Activated naive CD8-positive, alpha-beta T cell treated with anti-CD3 and anti-CD28 coated beads, Interleukin-2, amount 50 U/mL, for 24 hours (primary cell): ENCODE measurements around the gene KCNIP3.
A peak's percentile ranks its signal among the peaks of the same experiment; 100 is the strongest.
"Not testable (repeated sequence)": the region's sequence is repeated elsewhere in the genome, so short reads cannot be mapped to it uniquely, and the experiment has no call there.

Experiments
- ATAC-seq: fragments of 150-1000 bp; cut with Tn5 transposase; one replicate; pipeline ENCODE4 v1.10.0; 2021
- DNase-seq: peaks from one replicate; pipeline ENCODE4 v3.0.0; 2021
- H3K27ac Mint-ChIP-seq: one replicate; pipeline ENCODE4 v1.8.0; 2021; ENCODE audit warnings: mild to moderate bottlenecking, mixed read lengths
- H3K27me3 Mint-ChIP-seq: one replicate; pipeline ENCODE4 v1.8.0; 2021; ENCODE audit warnings: mixed read lengths
- H3K36me3 Mint-ChIP-seq: one replicate; pipeline ENCODE4 v1.8.0; 2021; ENCODE audit warnings: low read depth, mixed read lengths
- H3K4me1 Mint-ChIP-seq: one replicate; pipeline ENCODE4 v1.8.0; 2021; ENCODE audit warnings: mixed read lengths
- H3K4me3 Mint-ChIP-seq: one replicate; pipeline ENCODE4 v1.8.0; 2021; ENCODE audit warnings: mild to moderate bottlenecking, moderate library complexity, mixed read lengths
- H3K9me3 Mint-ChIP-seq: one replicate; pipeline ENCODE4 v1.8.0; 2021; ENCODE audit warnings: mixed read lengths

Gene KCNIP3

DNA sequence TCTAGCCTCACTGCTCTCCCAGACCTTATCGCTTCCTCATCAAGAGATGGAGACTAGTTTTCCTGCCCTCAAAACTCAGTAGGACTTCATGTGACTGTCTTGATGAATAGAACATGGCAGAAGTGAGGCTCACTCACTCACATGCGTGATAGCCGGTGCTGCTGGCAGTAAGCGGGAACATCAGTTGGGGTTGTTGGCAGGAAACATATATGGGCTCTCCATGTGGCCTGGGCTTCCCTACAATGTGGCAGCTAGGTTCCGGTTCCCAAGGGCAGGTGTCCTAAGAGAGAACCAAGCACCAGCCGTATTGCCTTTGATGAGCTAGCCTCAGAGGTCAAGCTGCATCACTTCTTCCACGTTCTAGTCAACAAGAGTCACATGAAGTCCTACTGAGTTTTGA is 90.2 kb downstream of the KCNIP3 start:
- H3K36me3 Mint-ChIP-seq = no peaks in the 10 kb centered on the region
- no peak overlapping the region for H3K4me3 Mint-ChIP-seq
- no peak for DNase-seq
- no peak for ATAC-seq
- H3K9me3 Mint-ChIP-seq = no peaks in the 10 kb centered on the region
- H3K27ac Mint-ChIP-seq = no peak overlapping the region
- peaks cover 4% of the 10 kb centered on the region for H3K27me3 Mint-ChIP-seq
- no peaks in the 10 kb centered on the region for H3K4me1 Mint-ChIP-seq

DNA sequence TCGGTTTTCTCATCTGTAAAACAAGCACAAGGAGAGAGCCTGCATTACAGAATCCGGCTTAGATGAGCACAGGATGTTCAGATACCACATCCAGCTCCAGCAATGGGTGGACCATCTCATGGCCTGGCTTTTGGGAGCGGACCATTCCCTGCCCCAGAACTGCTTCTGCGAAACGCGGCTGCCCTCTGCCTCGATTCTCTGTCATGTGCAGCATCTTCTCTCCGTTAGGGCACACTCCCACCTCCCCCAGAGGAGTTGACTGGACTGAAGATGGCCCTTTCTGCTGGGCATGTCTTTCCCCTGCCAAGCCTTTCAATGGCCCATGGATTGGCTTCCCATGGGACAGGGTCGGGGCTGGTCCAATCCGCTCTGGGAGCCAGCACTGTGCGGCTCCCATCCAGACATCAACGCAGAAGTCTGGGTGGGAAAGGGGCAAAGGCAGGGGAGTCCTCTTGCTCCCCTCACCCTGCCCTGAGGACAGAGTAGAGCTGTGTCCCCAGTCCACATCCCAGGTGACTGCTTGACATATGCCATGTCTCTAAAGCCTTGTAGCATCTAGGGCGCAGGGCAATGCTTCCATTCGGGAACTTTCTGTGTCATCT is 91.0 kb downstream of the KCNIP3 start:
- H3K9me3 Mint-ChIP-seq = no peaks in the 10 kb centered on the region
- H3K4me3 Mint-ChIP-seq = no peak overlapping the region
- no peaks in the 10 kb centered on the region for H3K4me1 Mint-ChIP-seq
- H3K36me3 Mint-ChIP-seq = no peaks in the 10 kb centered on the region
- no peak overlapping the region for H3K27ac Mint-ChIP-seq
- ATAC-seq (no peak), DNase-seq (no peak)
- peaks cover 4% of the 10 kb centered on the region for H3K27me3 Mint-ChIP-seq

GRCh38 chr2:95388856-95389244 is 91.7 kb downstream of the KCNIP3 start:
- H3K4me1 Mint-ChIP-seq = no peaks in the 10 kb centered on the region
- no peaks in the 10 kb centered on the region for H3K9me3 Mint-ChIP-seq
- ATAC-seq = peak; percentile 10
- no peak overlapping the region for H3K27ac Mint-ChIP-seq
- no peaks in the 10 kb centered on the region for H3K36me3 Mint-ChIP-seq
- no peak overlapping the region for H3K4me3 Mint-ChIP-seq
- DNase-seq = no peak
- peaks cover 4% of the 10 kb centered on the region for H3K27me3 Mint-ChIP-seq

GRCh38 chr2:95389245-95390119 is 92.3 kb downstream of the KCNIP3 start:
- Mint-ChIP-seq H3K4me1 (no peaks in the 10 kb centered on the region), H3K27ac (no peak overlapping the region), H3K4me3 (no peak overlapping the region), H3K9me3 (no peaks in the 10 kb centered on the region), H3K36me3 (no peaks in the 10 kb centered on the region), H3K27me3 (peaks cover 7% of the 10 kb centered on the region)
- DNase-seq (peak; percentile 65), ATAC-seq (peak; percentile 72)

DNA sequence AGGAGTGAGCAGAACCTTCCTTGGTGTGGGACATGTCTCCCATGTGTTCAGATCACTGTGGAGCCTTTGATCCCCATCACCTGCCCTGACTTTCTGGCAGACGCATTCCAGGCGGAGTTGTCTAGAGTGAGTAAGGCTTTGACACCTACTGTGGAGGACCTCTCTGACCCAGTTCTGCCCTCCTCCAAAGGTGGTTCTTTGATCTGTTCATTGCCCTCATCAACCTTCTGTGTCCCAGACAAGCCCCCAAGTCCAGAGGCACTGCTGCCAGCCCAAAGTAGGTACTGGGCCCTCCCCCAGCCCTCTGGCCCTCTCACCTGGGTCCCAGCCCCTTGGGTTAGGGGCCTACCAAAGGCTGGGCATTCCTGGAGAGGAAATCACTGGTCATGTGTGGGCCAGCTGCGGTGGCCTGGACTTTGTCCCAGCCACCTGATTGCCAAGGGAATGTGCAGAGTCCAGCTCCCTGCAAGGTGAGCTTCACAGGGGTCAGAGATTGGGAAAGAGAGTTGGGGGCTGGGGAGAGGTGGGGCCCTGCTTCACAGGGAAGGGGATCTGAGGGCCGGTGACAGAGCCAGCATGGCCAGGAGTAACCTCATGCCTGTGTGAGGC is 93.2 kb downstream of the KCNIP3 start:
- Mint-ChIP-seq H3K4me1 (no peaks in the 10 kb centered on the region), H3K4me3 (no peak overlapping the region), H3K27me3 (peaks cover 7% of the 10 kb centered on the region), H3K9me3 (no peaks in the 10 kb centered on the region), H3K36me3 (no peaks in the 10 kb centered on the region), H3K27ac (no peak overlapping the region)
- no peak for DNase-seq
- ATAC-seq = no peak

GRCh38 chr2:95390881-95391321 is 93.8 kb downstream of the KCNIP3 start:
- Mint-ChIP-seq H3K4me3 (no peak overlapping the region), H3K36me3 (no peaks in the 10 kb centered on the region), H3K27me3 (peaks cover 7% of the 10 kb centered on the region), H3K4me1 (no peaks in the 10 kb centered on the region), H3K9me3 (no peaks in the 10 kb centered on the region), H3K27ac (no peak overlapping the region)
- DNase-seq = no peak
- no peak for ATAC-seq

- H3K27ac Mint-ChIP-seq = no peak overlapping the region
- H3K4me1 Mint-ChIP-seq = no peaks in the 10 kb centered on the region
- H3K36me3 Mint-ChIP-seq = no peaks in the 10 kb centered on the region
- H3K9me3 Mint-ChIP-seq = no peaks in the 10 kb centered on the region
- DNase-seq (no peak), ATAC-seq (no peak)
- no peak overlapping the region for H3K4me3 Mint-ChIP-seq
- H3K27me3 Mint-ChIP-seq = peaks cover 5% of the 10 kb centered on the region
These were observed 94.6 kb downstream of the KCNIP3 start for GRCh38 chr2:95391641-95392310.

GRCh38 chr2:95392320-95392719 is 95.2 kb downstream of the KCNIP3 start:
- ATAC-seq (no peak), DNase-seq (no peak)
- Mint-ChIP-seq H3K9me3 (no peaks in the 10 kb centered on the region), H3K27me3 (peaks cover 5% of the 10 kb centered on the region), H3K4me1 (no peaks in the 10 kb centered on the region), H3K36me3 (no peaks in the 10 kb centered on the region), H3K4me3 (no peak overlapping the region), H3K27ac (no peak overlapping the region)

- H3K4me3 Mint-ChIP-seq = no peak overlapping the region
- no peaks in the 10 kb centered on the region for H3K9me3 Mint-ChIP-seq
- H3K36me3 Mint-ChIP-seq = no peaks in the 10 kb centered on the region
- DNase-seq (no peak), ATAC-seq (no peak)
- H3K27me3 Mint-ChIP-seq = peaks cover 3% of the 10 kb centered on the region
- no peak overlapping the region for H3K27ac Mint-ChIP-seq
- no peaks in the 10 kb centered on the region for H3K4me1 Mint-ChIP-seq
These were observed 95.7 kb downstream of the KCNIP3 start for GRCh38 chr2:95392730-95393455.

DNA sequence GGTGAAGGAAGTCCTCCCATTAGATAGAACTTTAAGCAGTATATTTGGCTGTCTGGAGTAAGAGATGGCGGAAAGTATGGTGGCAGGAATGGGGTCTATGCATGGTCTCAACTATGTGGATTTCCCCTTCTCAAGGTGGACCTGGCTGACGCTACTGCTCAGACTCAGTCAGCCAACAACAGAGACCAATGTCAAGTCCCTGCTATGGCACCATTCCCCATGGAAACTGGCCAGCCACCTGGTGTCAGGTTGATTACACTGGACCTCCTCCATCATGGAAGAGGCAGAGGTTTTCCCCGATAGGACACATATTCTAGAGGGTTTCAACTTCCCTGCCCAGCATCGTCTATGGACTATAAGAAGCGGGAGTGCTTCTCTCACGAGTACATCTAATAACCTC is 96.8 kb downstream of the KCNIP3 start:
- Mint-ChIP-seq H3K4me3 (no peak overlapping the region), H3K36me3 (no peaks in the 10 kb centered on the region), H3K9me3 (no peaks in the 10 kb centered on the region), H3K4me1 (no peaks in the 10 kb centered on the region), H3K27me3 (peaks cover 2% of the 10 kb centered on the region), H3K27ac (no peak overlapping the region)
- ATAC-seq = no peak
- DNase-seq = no peak

- Mint-ChIP-seq H3K4me3 (no peak overlapping the region), H3K4me1 (peaks cover 18% of the 10 kb centered on the region), H3K27me3 (peaks cover 2% of the 10 kb centered on the region), H3K27ac (no peak overlapping the region), H3K36me3 (no peaks in the 10 kb centered on the region), H3K9me3 (no peaks in the 10 kb centered on the region)
- ATAC-seq = no peak
- DNase-seq = no peak
These were observed 101.9 kb downstream of the KCNIP3 start for GRCh38 chr2:95399061-95399460.

- Mint-ChIP-seq H3K9me3 (no peaks in the 10 kb centered on the region), H3K36me3 (peaks cover 4% of the 10 kb centered on the region), H3K27ac (peak overlapping the region; percentile 9), H3K4me3 (peak overlapping the region; percentile 90), H3K4me1 (peaks cover 22% of the 10 kb centered on the region), H3K27me3 (no peaks in the 10 kb centered on the region)
- no peak for ATAC-seq
- DNase-seq = no peak
These were observed 104.3 kb downstream of the KCNIP3 start for GRCh38 chr2:95401480-95401879.

DNA sequence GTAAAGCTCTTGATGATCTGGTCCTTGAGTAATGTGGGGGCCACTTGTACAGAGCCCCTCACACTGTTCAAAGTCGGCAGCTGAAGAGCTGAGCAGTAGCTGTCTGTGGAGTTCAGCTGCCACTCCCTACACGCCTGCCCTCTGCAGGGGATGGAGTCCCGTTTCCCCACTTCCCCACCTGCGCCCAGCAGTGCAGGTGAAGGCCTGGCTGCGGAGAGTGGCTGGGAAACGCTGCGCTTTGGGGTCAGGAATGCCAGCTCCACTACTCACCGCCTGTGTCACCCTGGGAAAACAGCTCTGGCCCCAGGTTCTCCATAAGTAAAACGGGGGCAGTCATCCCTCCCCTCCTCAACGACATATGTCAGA is 104.8 kb downstream of the KCNIP3 start:
- H3K36me3 Mint-ChIP-seq, H3K27me3 Mint-ChIP-seq, H3K9me3 Mint-ChIP-seq, DNase-seq: not testable (repeated sequence)
- Mint-ChIP-seq H3K4me1 (peaks cover 22% of the 10 kb centered on the region), H3K4me3 (peak overlapping the region; percentile 90), H3K27ac (peak overlapping the region; percentile 73)
- peak; percentile 1 for ATAC-seq
